Panc1 (cell line): ENCODE data around the gene SLC39A7. TPM values are rescaled to one million over a fixed set of nuclear protein-coding genes. Genes with fewer than 3 reads are reported as not detected.

Source experiments
- ATAC-seq: fragments of 200-7000 bp; cut with Tn5 transposase; 2 replicates; pipeline ENCODE4 v1.9.1; 2020; ENCODE audit warnings: mild to moderate bottlenecking, moderate library complexity
- BruUV-seq: library from RNA; stranded (reverse); fragments of 400-500 nt; replicated peaks from 2 replicates; lab custom pipeline; 2021; lab: Mats Ljungman, UMichigan
- CTCF ChIA-PET: fragments of 300-600 bp; sonication (Branson Sonifier 250); formaldehyde crosslinking; loops from one replicate; lab custom pipeline; 2022; ENCODE audit warnings: antibody characterized with exemption; lab: Charles Lee
- POLR2A ChIA-PET: fragments of 300-600 bp; sonication (Branson Sonifier 250); formaldehyde crosslinking; loops from one replicate; lab custom pipeline; 2022; ENCODE audit warnings: antibody characterized with exemption; lab: Charles Lee
- DNase-seq: peaks from one replicate; pipeline ENCODE4 v3.0.0-alpha.2; 2010; ENCODE audit warnings: low read depth, low spot score
- H3K27ac ChIP-seq: 2 replicates; pipeline ENCODE4 v1.5.1; 2011; ENCODE audit warnings: mild to moderate bottlenecking, low read length, inconsistent platforms
- H3K27me3 ChIP-seq: fragments of 200-500 bp; sonication (Bioruptor generic); 2 replicates; pipeline ENCODE4 v1.6.0; 2014; ENCODE audit warnings: low read length, inconsistent platforms; ENCODE audit not compliant: control insufficient read depth, insufficient read depth
- H3K36me3 ChIP-seq: fragments of 200-500 bp; sonication (Bioruptor generic); 2 replicates; pipeline ENCODE4 v1.5.1; 2014; ENCODE audit warnings: inconsistent platforms, mild to moderate bottlenecking, low read length, moderate library complexity; ENCODE audit not compliant: control insufficient read depth, insufficient read depth
- H3K4me1 ChIP-seq: 2 replicates; pipeline ENCODE4 v1.5.1; 2011; ENCODE audit warnings: inconsistent platforms, mild to moderate bottlenecking, low read length, moderate library complexity; ENCODE audit not compliant: control insufficient read depth, insufficient read depth
- H3K4me3 ChIP-seq, 2 experiments: 2 replicates each; pipeline ENCODE4 v1.5.1; 2011 to 2012; ENCODE audit warnings: low read depth in 2 of 2, low read length in 2 of 2, mild to moderate bottlenecking in 2 of 2, inconsistent platforms in 1 of 2, moderate library complexity in 1 of 2
- H3K9me3 ChIP-seq: fragments of 200-500 bp; sonication (Bioruptor generic); 2 replicates; pipeline ENCODE4 v1.5.1; 2014; ENCODE audit warnings: low read depth, mild to moderate bottlenecking, inconsistent platforms, low read length, moderate library complexity; ENCODE audit not compliant: control insufficient read depth, insufficient read depth
- POLR2AphosphoS5 ChIP-seq: IDR thresholded peaks from 2 replicates; pipeline ENCODE4 v1.6.1; 2012; ENCODE audit warnings: mild to moderate bottlenecking, low read depth, low read length, moderate library complexity
- REST ChIP-seq, 2 experiments: IDR thresholded peaks; 2 replicates each; pipeline ENCODE4 v1.6.1; 2011 to 2012; ENCODE audit warnings: low read depth in 2 of 2, control low read depth in 1 of 2, low read length in 1 of 2, mild to moderate bottlenecking in 1 of 2, moderate library complexity in 1 of 2; ENCODE audit not compliant: insufficient read depth in 1 of 2
- SIN3A ChIP-seq: IDR thresholded peaks from 2 replicates; pipeline ENCODE4 v1.6.1; 2012; ENCODE audit warnings: low read depth, mild to moderate bottlenecking, low read length, moderate library complexity, borderline replicate concordance; ENCODE audit not compliant: insufficient read depth
- TCF7L2 ChIP-seq: IDR thresholded peaks from 2 replicates; pipeline ENCODE4 v1.6.1; 2011; ENCODE audit warnings: mild to moderate bottlenecking, low read depth, low read length, inconsistent platforms
- in situ Hi-C: cut with HindIII; loops from 2 replicates; pipeline ENCODE4 v1.10.0; 2016; ENCODE audit warnings: low sequenced_read_pairs, low pct_unique_long_range_greater_than_20kb
- intact Hi-C: fragments of 100-400 bp; cut with micrococcal nuclease; formaldehyde crosslinking; loops from one replicate; pipeline ENCODE4 v1.10.0; 2022; ENCODE audit not compliant: unreplicated experiment
- total RNA-seq: library from RNA; stranded (reverse); gene quantifications from one replicate; pipeline ENCODE4 v1.2.1, GENCODE V29; 2021; ENCODE audit not compliant: unreplicated experiment
- TF ChIP-seq, protein P1 (sequence below): fragments of 450-650 bp; IDR thresholded peaks from 2 replicates; pipeline ENCODE4 v1.5.1; 2017; ENCODE audit warnings: mild to moderate bottlenecking

Gene SLC39A7
- total RNA-seq, 1 experiment from 2014 or later = 135 TPM

- ChIA-PET POLR2A (interaction anchor here (0.6 kb wide), 1 partner anchor 23 kb away, joined by 3 read pairs; the partner anchor contains the start of gene VPS52), CTCF (interaction anchor here (0.8 to 1.9 kb wide), 6 partner anchors 12 to 264 kb away, joined by 3 to 9 read pairs (median 4); no protein-coding TSS in a partner anchor)
- in situ Hi-C loops (no loop called here), intact Hi-C loops (loop anchor here (2.0 to 10.0 kb wide), 2 partner anchors 130 to 234 kb away; no protein-coding TSS in a partner anchor)
- peaks cover 14% of the 10 kb centered on the region for H3K4me1 ChIP-seq
- H3K27me3 ChIP-seq = no peaks in the 10 kb centered on the region
- ATAC-seq (peak; percentile 39), DNase-seq (no peak)
- peaks cover 4% of the 10 kb centered on the region; the same call in 1 of the 2 replicates for H3K36me3 ChIP-seq
- TF ChIP-seq TCF7L2 (no peak), SIN3A (no peak), POLR2AphosphoS5 (no peak), REST (IDR thresholded peaks at IDR 0.05; ENCODE audit: insufficient read depth in 1 of 2, low read depth in 2 of 2, low read length in 1 of 2) (no peak)
- TF ChIP-seq, protein P1, sequence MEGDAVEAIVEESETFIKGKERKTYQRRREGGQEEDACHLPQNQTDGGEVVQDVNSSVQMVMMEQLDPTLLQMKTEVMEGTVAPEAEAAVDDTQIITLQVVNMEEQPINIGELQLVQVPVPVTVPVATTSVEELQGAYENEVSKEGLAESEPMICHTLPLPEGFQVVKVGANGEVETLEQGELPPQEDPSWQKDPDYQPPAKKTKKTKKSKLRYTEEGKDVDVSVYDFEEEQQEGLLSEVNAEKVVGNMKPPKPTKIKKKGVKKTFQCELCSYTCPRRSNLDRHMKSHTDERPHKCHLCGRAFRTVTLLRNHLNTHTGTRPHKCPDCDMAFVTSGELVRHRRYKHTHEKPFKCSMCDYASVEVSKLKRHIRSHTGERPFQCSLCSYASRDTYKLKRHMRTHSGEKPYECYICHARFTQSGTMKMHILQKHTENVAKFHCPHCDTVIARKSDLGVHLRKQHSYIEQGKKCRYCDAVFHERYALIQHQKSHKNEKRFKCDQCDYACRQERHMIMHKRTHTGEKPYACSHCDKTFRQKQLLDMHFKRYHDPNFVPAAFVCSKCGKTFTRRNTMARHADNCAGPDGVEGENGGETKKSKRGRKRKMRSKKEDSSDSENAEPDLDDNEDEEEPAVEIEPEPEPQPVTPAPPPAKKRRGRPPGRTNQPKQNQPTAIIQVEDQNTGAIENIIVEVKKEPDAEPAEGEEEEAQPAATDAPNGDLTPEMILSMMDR = peak; percentile 73
- H3K4me3 ChIP-seq = peak overlapping the region; percentile 67 to 82
- no TSS peak for BruUV-seq
- no peaks in the 10 kb centered on the region for H3K9me3 ChIP-seq
- peak overlapping the region; percentile 90 for H3K27ac ChIP-seq
Measured at GRCh38 chr6:33248643-33248931, 47.9 kb downstream of the SLC39A7 start.

DNA sequence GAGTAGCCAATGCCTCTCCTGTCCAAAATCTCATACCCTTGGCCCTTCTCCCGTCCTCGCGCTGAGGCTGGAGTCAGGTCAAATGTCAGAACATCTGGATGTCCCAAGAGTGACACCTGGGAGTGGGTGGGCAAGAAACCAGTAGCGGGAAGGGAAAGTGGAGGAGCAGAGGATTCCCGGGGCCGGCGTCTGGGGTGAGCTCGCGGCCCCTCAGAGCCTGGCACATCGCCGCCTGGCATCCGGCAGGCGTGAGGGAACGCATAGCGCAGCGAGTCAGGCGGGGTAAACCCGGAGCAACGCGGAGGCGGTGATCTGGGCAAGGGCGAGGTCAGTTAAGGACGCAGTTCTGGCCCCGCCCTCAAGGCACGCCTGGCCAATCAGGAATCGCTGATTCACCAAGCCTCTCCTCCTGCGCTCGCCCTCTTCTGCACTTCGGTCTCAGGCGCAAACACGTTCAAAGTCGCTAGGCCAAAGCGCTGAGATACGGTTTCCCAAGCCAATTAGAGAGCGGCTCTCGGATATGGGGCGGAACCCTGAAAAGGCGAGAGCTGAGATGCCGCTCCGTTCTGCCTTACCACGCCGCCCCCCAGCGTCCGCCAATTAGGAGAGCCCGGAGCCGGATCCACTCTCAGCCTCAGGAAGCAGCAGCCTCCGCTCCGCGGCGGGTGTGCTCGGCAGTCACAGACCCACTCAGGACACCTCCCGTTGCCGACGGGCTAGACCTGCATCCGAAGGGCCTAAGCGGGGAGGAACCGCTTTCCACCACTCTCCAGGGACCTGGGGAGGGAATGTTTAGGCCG, 48.5 kb downstream of the SLC39A7 start:
- ChIA-PET POLR2A (interaction anchor here (0.6 to 1.0 kb wide), 2 partner anchors 11 to 17 kb away, joined by 3 to 8 read pairs; no protein-coding TSS in a partner anchor), CTCF (interaction anchor here (1.1 to 1.9 kb wide), 4 partner anchors 13 to 100 kb away, joined by 3 to 9 read pairs (median 4); no protein-coding TSS in a partner anchor)
- peak overlapping the region; percentile 98 for H3K27ac ChIP-seq
- H3K4me3 ChIP-seq = peak overlapping the region; percentile 67 to 82
- H3K4me1 ChIP-seq = peaks cover 14% of the 10 kb centered on the region
- no peak for TF ChIP-seq REST (IDR thresholded peaks at IDR 0.05; ENCODE audit: insufficient read depth in 1 of 2, low read depth in 2 of 2, low read length in 1 of 2)
- 0 out of 2 replicates have a peak, but pooled peaks have one; percentile 69 for TF ChIP-seq SIN3A
- TF ChIP-seq POLR2AphosphoS5 = peak; percentile 91
- TF ChIP-seq TCF7L2 = peak; percentile 70; the same call in 1 of the 2 replicates
- intact Hi-C loops (loop anchor here (2.0 to 10.0 kb wide), 2 partner anchors 130 to 234 kb away; no protein-coding TSS in a partner anchor), in situ Hi-C loops (no loop called here)
- H3K27me3 ChIP-seq = no peaks in the 10 kb centered on the region
- BruUV-seq = no TSS peak
- peak; percentile 93 for ATAC-seq
- H3K9me3 ChIP-seq = no peaks in the 10 kb centered on the region
- DNase-seq = peak; percentile 97
- H3K36me3 ChIP-seq = peaks cover 4% of the 10 kb centered on the region; the same call in 1 of the 2 replicates
